ENCODE measurements around the gene MRPL12. TPM values are rescaled to one million over a fixed set of nuclear protein-coding genes. Genes with fewer than 3 reads are reported as not detected.

MRPL12 gene
- 439 TPM for polyA plus RNA-seq (2012; ENCODE audit: insufficient read length, low read depth)

DNA sequence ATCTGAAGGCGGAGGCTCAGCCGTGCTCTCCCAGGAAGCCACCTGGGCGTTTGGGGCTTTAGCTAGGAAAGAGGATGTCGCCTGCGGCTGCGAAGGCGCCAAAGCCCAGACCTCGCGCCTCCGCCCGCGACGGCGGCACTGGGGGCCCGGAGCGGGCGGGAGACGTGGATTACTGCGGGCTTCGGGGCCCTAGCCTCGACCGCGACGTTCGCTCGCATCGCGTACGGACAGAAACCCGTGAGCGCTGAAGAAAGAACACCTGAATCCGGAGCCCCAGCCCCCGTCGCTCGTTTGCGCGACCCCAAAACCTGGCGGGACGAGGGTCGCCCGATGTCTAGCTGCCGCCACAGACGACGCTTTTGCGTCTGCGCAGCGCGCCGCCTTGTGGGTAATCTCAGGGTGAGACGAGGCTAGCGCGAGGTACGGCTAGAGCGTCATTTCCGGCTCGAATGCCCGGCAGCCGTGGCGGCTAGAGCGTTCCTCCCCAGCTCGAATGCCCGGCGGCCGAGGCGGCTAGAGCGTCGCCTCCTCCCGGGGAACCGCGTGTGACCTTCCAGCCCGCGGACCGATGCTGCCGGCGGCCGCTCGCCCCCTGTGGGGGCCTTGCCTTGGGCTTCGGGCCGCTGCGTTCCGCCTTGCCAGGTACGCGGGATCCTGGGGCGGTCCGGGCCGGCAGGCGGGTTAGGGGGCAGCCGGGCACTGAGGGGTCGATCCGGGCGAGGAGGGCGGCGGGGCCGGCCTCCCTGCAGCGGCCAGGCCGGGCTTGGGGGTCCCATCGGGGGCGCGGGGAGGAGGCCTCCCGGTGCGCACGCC lies at the start of gene MRPL12:
Gene MRPL12 (plus strand): TSS at position 434 of the 813 bp plus-strand sequence. CDS start 135 bp downstream, at position 569.
- TF ChIP-seq FOXP2 (optimal IDR thresholded peaks at IDR 0.05; ENCODE audit: borderline replicate concordance, extremely low read depth, extremely low read length, insufficient read depth) (no peak), POLR2AphosphoS5 (IDR thresholded peaks at IDR 0.05; ENCODE audit: low read depth, low read length) (peak; percentile 94), SIN3A (IDR thresholded peaks at IDR 0.05; ENCODE audit: borderline replicate concordance, insufficient read depth, low read length) (peak; percentile 38; the same call in 1 of the 2 replicates), TAF1 (IDR thresholded peaks at IDR 0.05; ENCODE audit: borderline replicate concordance, insufficient read depth, low read length) (peak; percentile 96)
- TF ChIP-seq, protein P1, sequence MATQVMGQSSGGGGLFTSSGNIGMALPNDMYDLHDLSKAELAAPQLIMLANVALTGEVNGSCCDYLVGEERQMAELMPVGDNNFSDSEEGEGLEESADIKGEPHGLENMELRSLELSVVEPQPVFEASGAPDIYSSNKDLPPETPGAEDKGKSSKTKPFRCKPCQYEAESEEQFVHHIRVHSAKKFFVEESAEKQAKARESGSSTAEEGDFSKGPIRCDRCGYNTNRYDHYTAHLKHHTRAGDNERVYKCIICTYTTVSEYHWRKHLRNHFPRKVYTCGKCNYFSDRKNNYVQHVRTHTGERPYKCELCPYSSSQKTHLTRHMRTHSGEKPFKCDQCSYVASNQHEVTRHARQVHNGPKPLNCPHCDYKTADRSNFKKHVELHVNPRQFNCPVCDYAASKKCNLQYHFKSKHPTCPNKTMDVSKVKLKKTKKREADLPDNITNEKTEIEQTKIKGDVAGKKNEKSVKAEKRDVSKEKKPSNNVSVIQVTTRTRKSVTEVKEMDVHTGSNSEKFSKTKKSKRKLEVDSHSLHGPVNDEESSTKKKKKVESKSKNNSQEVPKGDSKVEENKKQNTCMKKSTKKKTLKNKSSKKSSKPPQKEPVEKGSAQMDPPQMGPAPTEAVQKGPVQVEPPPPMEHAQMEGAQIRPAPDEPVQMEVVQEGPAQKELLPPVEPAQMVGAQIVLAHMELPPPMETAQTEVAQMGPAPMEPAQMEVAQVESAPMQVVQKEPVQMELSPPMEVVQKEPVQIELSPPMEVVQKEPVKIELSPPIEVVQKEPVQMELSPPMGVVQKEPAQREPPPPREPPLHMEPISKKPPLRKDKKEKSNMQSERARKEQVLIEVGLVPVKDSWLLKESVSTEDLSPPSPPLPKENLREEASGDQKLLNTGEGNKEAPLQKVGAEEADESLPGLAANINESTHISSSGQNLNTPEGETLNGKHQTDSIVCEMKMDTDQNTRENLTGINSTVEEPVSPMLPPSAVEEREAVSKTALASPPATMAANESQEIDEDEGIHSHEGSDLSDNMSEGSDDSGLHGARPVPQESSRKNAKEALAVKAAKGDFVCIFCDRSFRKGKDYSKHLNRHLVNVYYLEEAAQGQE (IDR thresholded peaks at IDR 0.05; ENCODE audit: insufficient read depth in 1 of 2, low read depth in 2 of 2, low read length in 2 of 2) = peak; percentile 16 to 45; a peak in 1 of 4 replicates

DNA sequence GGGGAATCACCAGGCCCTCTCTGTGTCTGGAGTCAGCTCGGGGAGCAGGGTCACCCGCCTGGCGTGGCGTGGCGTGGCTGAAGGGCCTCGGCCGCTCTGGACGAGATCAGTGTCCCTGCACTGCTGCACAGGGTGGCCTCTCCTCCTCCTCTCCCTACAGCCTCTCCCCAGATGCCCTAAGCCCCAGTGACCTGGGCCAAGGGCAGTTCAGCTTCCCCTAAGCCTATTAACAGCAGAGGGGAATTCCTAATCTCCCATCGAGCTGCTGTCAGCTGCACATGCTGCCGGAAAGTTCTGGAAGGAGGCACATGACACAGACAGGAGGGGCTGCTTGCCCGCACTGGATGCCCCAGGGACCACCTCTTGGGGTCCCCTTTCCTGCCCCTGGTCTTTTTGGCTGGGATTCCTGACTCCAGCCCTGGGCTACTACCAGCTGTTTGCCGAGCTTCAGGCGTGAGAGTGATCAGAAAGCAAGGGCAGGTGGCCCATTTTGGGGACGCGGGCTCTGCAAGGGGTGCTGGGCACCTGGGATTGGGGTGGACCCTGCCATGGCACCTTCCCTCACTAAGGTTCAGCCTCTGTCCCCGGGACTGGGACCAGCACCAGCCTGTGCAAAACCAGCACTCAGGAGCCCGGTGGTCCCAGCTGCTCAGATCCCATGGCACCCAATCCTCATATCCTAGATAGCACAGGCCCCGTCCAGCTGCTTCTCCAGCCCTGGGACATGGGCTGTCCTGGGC lies 47.6 kb upstream of the MRPL12 start:
- TF ChIP-seq TAF1 (IDR thresholded peaks at IDR 0.05; ENCODE audit: borderline replicate concordance, insufficient read depth, low read length) (no peak), POLR2AphosphoS5 (IDR thresholded peaks at IDR 0.05; ENCODE audit: low read depth, low read length) (no peak), FOXP2 (optimal IDR thresholded peaks at IDR 0.05; ENCODE audit: borderline replicate concordance, extremely low read depth, extremely low read length, insufficient read depth) (no peak), SIN3A (IDR thresholded peaks at IDR 0.05; ENCODE audit: borderline replicate concordance, insufficient read depth, low read length) (no peak)
- TF ChIP-seq, protein P1 (IDR thresholded peaks at IDR 0.05; ENCODE audit: insufficient read depth in 1 of 2, low read depth in 2 of 2, low read length in 2 of 2) = no peak

DNA sequence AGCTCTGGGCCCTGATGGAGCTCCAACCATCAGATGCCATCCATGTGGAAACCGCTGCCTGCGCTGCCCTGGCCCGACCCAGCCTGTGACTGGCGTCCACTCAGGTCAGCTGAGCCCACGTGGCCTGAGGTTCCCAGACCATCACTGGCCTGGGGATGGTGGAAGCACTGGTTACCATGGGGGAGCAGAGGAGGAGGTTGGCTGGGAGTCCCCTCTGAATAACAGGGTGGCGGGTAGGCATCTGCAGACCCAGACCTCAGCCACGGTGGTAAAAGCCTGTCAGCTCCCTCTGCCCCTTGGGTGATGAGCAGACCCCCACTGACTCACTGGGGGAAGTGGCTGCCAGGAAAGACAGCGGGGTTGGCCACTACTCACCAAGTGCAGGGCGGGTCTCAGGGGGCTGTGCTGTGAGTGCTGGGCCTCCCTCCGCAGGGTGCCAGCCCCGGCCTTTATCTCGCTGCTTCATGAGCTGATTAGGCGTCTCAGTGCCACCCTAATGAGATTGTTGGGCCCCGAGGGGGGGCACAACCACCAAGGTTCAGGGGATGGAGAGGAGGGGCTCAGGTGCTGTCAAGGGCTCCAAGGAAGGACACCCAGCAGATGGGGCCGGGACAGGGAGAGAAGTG lies 46.9 kb upstream of the MRPL12 start, which contains the start of gene PDE6G:
Gene PDE6G (minus strand): TSS at position 425 of the 626 bp plus-strand sequence. CDS start 3,237 bp downstream, outside the sequence.
- TF ChIP-seq TAF1 (IDR thresholded peaks at IDR 0.05; ENCODE audit: borderline replicate concordance, insufficient read depth, low read length) (no peak), POLR2AphosphoS5 (IDR thresholded peaks at IDR 0.05; ENCODE audit: low read depth, low read length) (no peak), FOXP2 (optimal IDR thresholded peaks at IDR 0.05; ENCODE audit: borderline replicate concordance, extremely low read depth, extremely low read length, insufficient read depth) (no peak), SIN3A (IDR thresholded peaks at IDR 0.05; ENCODE audit: borderline replicate concordance, insufficient read depth, low read length) (no peak)
- TF ChIP-seq, protein P1 (IDR thresholded peaks at IDR 0.05; ENCODE audit: insufficient read depth in 1 of 2, low read depth in 2 of 2, low read length in 2 of 2) = no peak

DNA sequence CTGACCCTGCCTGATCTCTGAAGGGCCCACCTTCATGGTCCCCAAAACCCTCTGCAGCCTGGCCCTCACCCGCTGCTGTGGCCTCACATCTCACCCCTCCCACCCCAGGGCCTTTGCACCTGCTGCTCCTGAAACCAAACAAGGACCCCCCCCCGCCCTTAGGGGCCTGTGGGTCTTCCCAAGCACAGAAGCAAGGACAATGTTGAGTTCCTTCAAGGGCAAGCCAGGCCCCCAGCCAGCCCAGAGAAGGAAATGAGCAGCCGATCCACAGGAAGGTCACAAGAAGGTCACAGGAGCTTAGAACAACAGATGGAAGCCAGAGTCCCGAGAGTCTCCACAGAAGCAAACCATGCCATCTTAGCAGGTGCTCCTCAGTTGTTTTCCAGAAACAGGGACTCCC lies 46.3 kb upstream of the MRPL12 start:
- TF ChIP-seq FOXP2 (optimal IDR thresholded peaks at IDR 0.05; ENCODE audit: borderline replicate concordance, extremely low read depth, extremely low read length, insufficient read depth) (no peak), TAF1 (IDR thresholded peaks at IDR 0.05; ENCODE audit: borderline replicate concordance, insufficient read depth, low read length) (no peak), POLR2AphosphoS5 (IDR thresholded peaks at IDR 0.05; ENCODE audit: low read depth, low read length) (no peak), SIN3A (IDR thresholded peaks at IDR 0.05; ENCODE audit: borderline replicate concordance, insufficient read depth, low read length) (no peak)
- TF ChIP-seq, protein P1 (IDR thresholded peaks at IDR 0.05; ENCODE audit: insufficient read depth in 1 of 2, low read depth in 2 of 2, low read length in 2 of 2) = no peak
